ENCODE data around the gene CEMIP. TPM values are rescaled to one million over a fixed set of nuclear protein-coding genes. Genes with fewer than 3 reads are reported as not detected.
A peak's percentile ranks its signal among the peaks of the same experiment; 100 is the strongest.

CEMIP gene
- total RNA-seq, 1 donor from 2014 or later = 0.83 TPM

GRCh38 chr15:80986487-80986886 is 207.3 kb downstream of the CEMIP start:
- no peak for DNase-seq (ENCODE audit: low spot score in 2 of 2, unreplicated experiment in 2 of 2)
- no peaks in the 10 kb centered on the region for H3K9me3 Mint-ChIP-seq
- peak overlapping the region; percentile 58 for H3K27ac Mint-ChIP-seq
- H3K36me3 Mint-ChIP-seq = peaks cover 8% of the 10 kb centered on the region
- H3K27me3 Mint-ChIP-seq (ENCODE audit: low read depth) = no peaks in the 10 kb centered on the region
- peak overlapping the region; percentile 9 for H3K4me3 Mint-ChIP-seq
- H3K4me1 Mint-ChIP-seq = peaks cover 43% of the 10 kb centered on the region
- TF ChIP-seq CTCF (IDR thresholded peaks at IDR 0.05; ENCODE audit: unreplicated experiment) = no peak

DNA sequence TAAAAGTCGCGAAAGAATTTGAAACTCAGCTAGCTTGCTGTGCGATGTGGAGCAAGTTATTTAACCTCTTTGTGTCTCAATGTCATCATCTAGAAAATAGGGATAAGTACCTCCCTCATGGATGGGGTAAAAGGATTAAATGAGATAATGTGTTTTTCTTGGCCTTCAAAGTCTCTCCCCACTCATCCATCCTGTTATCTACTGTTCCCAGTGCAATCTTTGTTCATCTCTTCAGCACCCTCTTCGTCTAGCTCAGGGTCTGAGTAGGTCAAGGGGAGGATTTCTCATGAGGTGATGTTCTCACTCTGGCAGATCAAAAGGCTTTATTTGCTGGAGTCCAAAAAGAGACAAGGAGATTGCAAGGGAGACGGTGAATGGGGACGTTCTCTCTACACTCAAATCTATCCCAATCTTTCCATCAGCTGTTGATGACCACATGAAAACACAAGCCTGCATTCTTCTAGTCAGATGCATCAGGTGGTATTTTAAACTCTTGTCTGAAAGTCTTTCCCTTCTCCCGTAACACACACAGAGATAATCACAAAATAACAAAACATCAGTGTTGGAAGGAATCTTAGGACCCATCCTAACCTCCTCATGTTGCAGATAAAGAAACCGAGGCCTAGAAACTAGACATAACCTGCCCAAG is 209.1 kb downstream of the CEMIP start:
- H3K27me3 Mint-ChIP-seq (ENCODE audit: low read depth) = no peaks in the 10 kb centered on the region
- H3K4me1 Mint-ChIP-seq = peaks cover 39% of the 10 kb centered on the region
- peak overlapping the region; percentile 98 for H3K27ac Mint-ChIP-seq
- no peak for TF ChIP-seq CTCF (IDR thresholded peaks at IDR 0.05; ENCODE audit: unreplicated experiment)
- no peaks in the 10 kb centered on the region for H3K9me3 Mint-ChIP-seq
- no peak for DNase-seq (ENCODE audit: low spot score in 2 of 2, unreplicated experiment in 2 of 2)
- H3K36me3 Mint-ChIP-seq = no peaks in the 10 kb centered on the region
- H3K4me3 Mint-ChIP-seq = peak overlapping the region; percentile 88

DNA sequence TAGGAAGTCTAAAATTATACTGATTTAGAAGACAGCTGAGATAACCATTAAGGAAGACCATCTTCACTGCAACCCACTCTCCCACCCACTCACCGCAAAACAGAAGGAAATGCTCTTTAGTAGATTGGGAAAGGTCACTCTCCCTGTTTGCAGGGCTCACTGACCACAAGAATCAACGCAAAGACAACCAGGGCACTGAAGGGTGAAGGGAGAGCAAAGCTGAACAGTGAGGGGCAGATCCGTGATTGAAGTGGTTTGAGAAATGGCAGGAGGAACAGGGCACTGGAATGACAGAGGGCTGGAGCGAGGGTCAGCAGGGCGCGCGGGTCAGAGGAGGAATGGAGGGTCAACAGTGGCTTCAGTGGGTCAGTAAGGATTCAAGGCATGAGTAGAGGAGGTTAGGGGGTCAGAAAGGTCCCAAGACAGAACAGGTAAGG is 209.9 kb downstream of the CEMIP start:
- H3K4me3 Mint-ChIP-seq = peak overlapping the region; percentile 88
- no peaks in the 10 kb centered on the region for H3K36me3 Mint-ChIP-seq
- H3K27me3 Mint-ChIP-seq (ENCODE audit: low read depth) = no peaks in the 10 kb centered on the region
- peak overlapping the region; percentile 98 for H3K27ac Mint-ChIP-seq
- TF ChIP-seq CTCF (IDR thresholded peaks at IDR 0.05; ENCODE audit: unreplicated experiment) = no peak
- no peak for DNase-seq (ENCODE audit: low spot score in 2 of 2, unreplicated experiment in 2 of 2)
- peaks cover 36% of the 10 kb centered on the region for H3K4me1 Mint-ChIP-seq
- H3K9me3 Mint-ChIP-seq = no peaks in the 10 kb centered on the region

DNA sequence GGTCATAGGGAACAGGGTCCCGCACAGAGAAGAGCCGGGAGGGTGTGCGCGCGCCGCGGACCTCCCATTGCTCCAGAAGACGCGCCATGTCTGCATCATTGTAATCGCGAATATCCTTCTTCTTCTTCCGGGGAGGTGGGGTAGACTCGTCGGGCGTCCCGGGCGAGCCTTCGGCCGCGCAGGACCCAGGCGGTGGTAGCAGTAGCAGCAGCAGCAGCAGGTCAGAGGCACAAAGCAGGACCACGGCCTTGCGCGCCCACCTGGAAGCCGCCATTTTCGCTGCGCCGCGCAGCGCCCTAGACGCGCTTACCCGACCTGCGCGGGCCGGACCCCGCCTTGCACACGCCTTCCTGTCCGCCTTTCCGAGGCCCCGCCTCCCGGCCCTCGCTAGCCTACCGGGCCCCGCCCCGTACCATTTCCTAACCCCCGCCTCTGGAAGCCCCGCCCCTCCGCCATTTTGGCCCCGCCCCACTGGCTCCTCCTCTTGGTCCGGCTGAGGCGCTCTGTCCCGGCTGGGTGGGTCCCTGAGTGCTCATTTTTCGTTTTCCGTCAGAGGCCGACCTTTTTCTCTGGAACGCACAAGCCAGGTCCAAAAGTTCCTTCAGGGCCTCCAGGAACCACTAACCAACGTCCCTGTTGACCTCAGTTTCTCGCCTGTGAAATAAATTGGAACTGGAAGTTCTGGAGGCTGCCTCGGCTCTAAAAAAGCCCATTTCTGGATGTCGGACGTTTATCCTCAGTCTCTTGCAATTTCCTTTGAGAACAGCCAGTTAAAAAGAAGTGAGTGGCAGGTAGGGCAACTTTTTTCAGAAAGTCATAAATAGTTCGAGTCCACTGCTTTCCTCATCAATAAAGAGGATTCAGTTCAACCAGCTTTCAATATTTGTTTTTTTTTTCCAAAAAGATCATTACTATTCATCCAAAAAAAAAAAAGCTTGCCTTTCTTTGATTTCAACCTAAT is 210.6 kb downstream of the CEMIP start, which contains the start of gene MESD:
Gene MESD, minus strand, starts transcription at position 302 of the 961 bp plus-strand sequence. Its CDS starts 28 bp downstream, at position 274.
- no peaks in the 10 kb centered on the region for H3K27me3 Mint-ChIP-seq (ENCODE audit: low read depth)
- DNase-seq (ENCODE audit: low spot score in 2 of 2, unreplicated experiment in 2 of 2) = peak; percentile 97 to 99
- no peak for TF ChIP-seq CTCF (IDR thresholded peaks at IDR 0.05; ENCODE audit: unreplicated experiment)
- H3K36me3 Mint-ChIP-seq = no peaks in the 10 kb centered on the region
- H3K9me3 Mint-ChIP-seq = no peaks in the 10 kb centered on the region
- peaks cover 30% of the 10 kb centered on the region for H3K4me1 Mint-ChIP-seq
- peak within 1 kb of the TSS; percentile 88 for H3K4me3 Mint-ChIP-seq
- H3K27ac Mint-ChIP-seq = peak within 1 kb of the TSS; percentile 98

DNA sequence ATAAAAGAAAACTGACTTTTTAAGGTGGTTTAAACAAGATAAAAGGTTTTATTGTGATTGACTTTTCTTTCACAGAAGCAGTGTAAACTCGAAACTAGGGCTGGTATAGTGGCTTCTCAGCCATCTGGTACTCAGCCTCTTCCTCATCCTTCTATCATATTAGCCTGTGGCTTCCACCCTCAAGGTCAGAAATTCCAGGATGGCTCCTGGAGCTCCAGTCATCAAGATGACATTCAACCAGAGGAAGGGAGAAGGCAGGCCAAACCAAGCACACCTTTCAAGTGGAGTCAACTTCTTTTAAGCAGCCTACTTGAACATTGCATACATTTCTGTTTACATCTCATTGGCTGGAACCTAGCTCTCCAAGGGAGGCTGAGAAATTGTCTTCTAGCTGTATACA is 211.8 kb downstream of the CEMIP start:
- no peaks in the 10 kb centered on the region for H3K27me3 Mint-ChIP-seq (ENCODE audit: low read depth)
- no peak overlapping the region for H3K27ac Mint-ChIP-seq
- H3K4me3 Mint-ChIP-seq = no peak overlapping the region
- DNase-seq (ENCODE audit: low spot score in 2 of 2, unreplicated experiment in 2 of 2) = no peak
- no peak for TF ChIP-seq CTCF (IDR thresholded peaks at IDR 0.05; ENCODE audit: unreplicated experiment)
- H3K36me3 Mint-ChIP-seq = no peaks in the 10 kb centered on the region
- peaks cover 23% of the 10 kb centered on the region for H3K4me1 Mint-ChIP-seq
- no peaks in the 10 kb centered on the region for H3K9me3 Mint-ChIP-seq
